Keratinocyte (primary cell): Measurements from ENCODE around the gene BRD7.

ENCODE experiments used
- EZH2 ChIP-seq: IDR thresholded peaks from one replicate; pipeline ENCODE4 v1.6.1; 2012; ENCODE audit warnings: inconsistent platforms, mild to moderate bottlenecking, low read length, moderate library complexity
- TF ChIP-seq, protein P1 (sequence below), 3 experiments: IDR thresholded peaks in 1 of 3; conservative IDR thresholded peaks in 1 of 3; optimal IDR thresholded peaks in 1 of 3; 2 replicates in 2 of 3; 3 replicates in 1 of 3; pipeline versions ENCODE3 to v1.5.1; 2011; ENCODE audit warnings: low read length in 3 of 3, mild to moderate bottlenecking in 3 of 3, moderate library complexity in 2 of 3, control low read depth in 1 of 3, inconsistent platforms in 1 of 3; ENCODE audit not compliant: insufficient read depth in 2 of 3; ENCODE audit errors: extremely low read depth in 1 of 3

DNA sequence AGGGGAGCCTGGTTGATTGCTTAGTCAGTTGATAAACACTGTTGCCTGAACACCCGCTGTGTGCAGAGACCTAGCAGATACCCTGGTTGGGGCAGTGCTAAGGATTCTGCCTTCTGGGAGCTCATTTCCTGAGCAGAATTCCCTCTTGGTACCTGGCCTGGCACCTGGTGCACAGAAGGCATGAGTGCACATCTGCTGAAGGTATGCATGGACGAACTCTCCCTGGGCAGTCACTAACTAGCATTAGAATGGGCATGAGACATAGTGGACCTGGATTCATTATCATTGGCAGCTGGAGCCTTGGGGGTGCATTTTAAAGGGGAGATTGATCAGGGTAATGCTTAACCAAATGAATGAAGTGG lies 89.3 kb downstream of the BRD7 start:
- TF ChIP-seq, protein P1, sequence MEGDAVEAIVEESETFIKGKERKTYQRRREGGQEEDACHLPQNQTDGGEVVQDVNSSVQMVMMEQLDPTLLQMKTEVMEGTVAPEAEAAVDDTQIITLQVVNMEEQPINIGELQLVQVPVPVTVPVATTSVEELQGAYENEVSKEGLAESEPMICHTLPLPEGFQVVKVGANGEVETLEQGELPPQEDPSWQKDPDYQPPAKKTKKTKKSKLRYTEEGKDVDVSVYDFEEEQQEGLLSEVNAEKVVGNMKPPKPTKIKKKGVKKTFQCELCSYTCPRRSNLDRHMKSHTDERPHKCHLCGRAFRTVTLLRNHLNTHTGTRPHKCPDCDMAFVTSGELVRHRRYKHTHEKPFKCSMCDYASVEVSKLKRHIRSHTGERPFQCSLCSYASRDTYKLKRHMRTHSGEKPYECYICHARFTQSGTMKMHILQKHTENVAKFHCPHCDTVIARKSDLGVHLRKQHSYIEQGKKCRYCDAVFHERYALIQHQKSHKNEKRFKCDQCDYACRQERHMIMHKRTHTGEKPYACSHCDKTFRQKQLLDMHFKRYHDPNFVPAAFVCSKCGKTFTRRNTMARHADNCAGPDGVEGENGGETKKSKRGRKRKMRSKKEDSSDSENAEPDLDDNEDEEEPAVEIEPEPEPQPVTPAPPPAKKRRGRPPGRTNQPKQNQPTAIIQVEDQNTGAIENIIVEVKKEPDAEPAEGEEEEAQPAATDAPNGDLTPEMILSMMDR (optimal IDR thresholded peaks at IDR 0.05 in 1 of 3, IDR thresholded peaks at IDR 0.05 in 1 of 3, conservative IDR thresholded peaks at IDR 0.05 in 1 of 3; ENCODE audit: extremely low read depth in 1 of 3, insufficient read depth in 2 of 3, low read length in 3 of 3), result no peak
- TF ChIP-seq EZH2, result no peak
